Activated CD8-positive, alpha-beta memory T cell treated with anti-CD3 and anti-CD28 coated beads, Interleukin-2, amount 10 ng/mL, durations not matched to agents 7 days and 5 days (primary cell): ENCODE data around the gene DDX41. TPM values are rescaled to one million over a fixed set of nuclear protein-coding genes. Genes with fewer than 3 reads are reported as not detected.
A peak's percentile ranks its signal among the peaks of the same experiment; 100 is the strongest.

Experiments
- ATAC-seq: fragments of 150-1000 bp; cut with Tn5 transposase; one replicate; pipeline ENCODE4 v1.10.0; 2021; ENCODE audit warnings: moderate library complexity
- CTCF ChIA-PET: fragments of 350-600 bp; sonication (Branson Sonifier 250); formaldehyde crosslinking; loops from one replicate; lab custom pipeline; 2021; ENCODE audit warnings: antibody characterized with exemption; lab: Charles Lee
- DNase-seq: peaks from one replicate; pipeline ENCODE4 v3.0.0-alpha.2; 2020
- H3K27ac Mint-ChIP-seq: one replicate; pipeline ENCODE4 v1.8.0; 2021; ENCODE audit warnings: mild to moderate bottlenecking, mixed read lengths
- H3K27me3 Mint-ChIP-seq: one replicate; pipeline ENCODE4 v1.8.0; 2021; ENCODE audit warnings: mixed read lengths
- H3K36me3 Mint-ChIP-seq: one replicate; pipeline ENCODE4 v1.8.0; 2021; ENCODE audit warnings: mild to moderate bottlenecking, mixed read lengths
- H3K4me1 Mint-ChIP-seq: one replicate; pipeline ENCODE4 v1.8.0; 2021; ENCODE audit warnings: mixed read lengths
- H3K4me3 Mint-ChIP-seq: one replicate; pipeline ENCODE4 v1.8.0; 2021; ENCODE audit warnings: mild to moderate bottlenecking, moderate library complexity, mixed read lengths
- H3K9me3 Mint-ChIP-seq: one replicate; pipeline ENCODE4 v1.8.0; 2022; ENCODE audit warnings: low read depth, mixed read lengths
- total RNA-seq, 2 experiments: library from RNA; stranded (reverse); gene quantifications; one replicate each; pipeline ENCODE4 v1.2.3, GENCODE V29; 2021

DDX41 gene
- total RNA-seq, 2 experiments from 2014 or later = 126 to 130 TPM

GRCh38 chr5:177470759-177471536 lies 45.8 kb downstream of the DDX41 start:
- CTCF ChIA-PET = interaction anchor here (1.0 to 9.1 kb wide), 12 partner anchors 8 to 113 kb away, joined by 3 to 136 read pairs (median 6); partner anchors contain the start of genes PDLIM7, PRR7 and RGS14
- Mint-ChIP-seq H3K27me3 (no peaks in the 10 kb centered on the region), H3K9me3 (no peaks in the 10 kb centered on the region), H3K4me1 (peaks cover 45% of the 10 kb centered on the region), H3K36me3 (peaks cover 11% of the 10 kb centered on the region), H3K27ac (peak overlapping the region; percentile 91), H3K4me3 (peak overlapping the region; percentile 77)
- ATAC-seq = peak; percentile 0
- DNase-seq = no peak

- Mint-ChIP-seq H3K36me3 (peaks cover 19% of the 10 kb centered on the region), H3K4me1 (peaks cover 38% of the 10 kb centered on the region), H3K9me3 (no peaks in the 10 kb centered on the region), H3K4me3 (no peak overlapping the region), H3K27ac (peak overlapping the region; percentile 91), H3K27me3 (no peaks in the 10 kb centered on the region)
- DNase-seq (no peak), ATAC-seq (no peak)
- CTCF ChIA-PET = interaction anchor here (0.9 to 9.1 kb wide), 7 partner anchors 11 to 160 kb away, joined by 3 to 136 read pairs (median 6); partner anchors contain the start of gene PDLIM7
Measured at GRCh38 chr5:177469750-177470525, 46.8 kb downstream of the DDX41 start.

- H3K36me3 Mint-ChIP-seq = peaks cover 19% of the 10 kb centered on the region
- ATAC-seq (no peak), DNase-seq (no peak)
- no peak overlapping the region for H3K4me3 Mint-ChIP-seq
- no peaks in the 10 kb centered on the region for H3K9me3 Mint-ChIP-seq
- H3K27me3 Mint-ChIP-seq = no peaks in the 10 kb centered on the region
- CTCF ChIA-PET = interaction anchor here (0.9 to 9.1 kb wide), 6 partner anchors 11 to 159 kb away, joined by 3 to 136 read pairs (median 7); partner anchors contain the start of gene PDLIM7
- peaks cover 30% of the 10 kb centered on the region for H3K4me1 Mint-ChIP-seq
- peak overlapping the region; percentile 36 for H3K27ac Mint-ChIP-seq
Measured at GRCh38 chr5:177468685-177469628, 47.8 kb downstream of the DDX41 start.

GRCh38 chr5:177468329-177468684 lies 48.5 kb downstream of the DDX41 start:
- Mint-ChIP-seq H3K27me3 (no peaks in the 10 kb centered on the region), H3K27ac (peak overlapping the region; percentile 18)
- CTCF ChIA-PET = interaction anchor here (2.2 to 9.1 kb wide), 3 partner anchors 11 to 30 kb away, joined by 9 to 136 read pairs (median 53); partner anchors contain the start of gene PDLIM7

GRCh38 chr5:177467436-177467835 lies 49.3 kb downstream of the DDX41 start:
- CTCF ChIA-PET = interaction anchor here (1.1 to 6.2 kb wide), 2 partner anchors 13 to 77 kb away, joined by 4 to 53 read pairs; no protein-coding TSS in a partner anchor
- Mint-ChIP-seq H3K27me3 (no peaks in the 10 kb centered on the region), H3K27ac (no peak overlapping the region), H3K4me3 (no peak overlapping the region), H3K9me3 (no peaks in the 10 kb centered on the region), H3K36me3 (peaks cover 19% of the 10 kb centered on the region), H3K4me1 (peaks cover 41% of the 10 kb centered on the region)
- DNase-seq (no peak), ATAC-seq (no peak)

More at GRCh38 chr5:177468329-177468684, 48.5 kb downstream of the DDX41 start:
- H3K9me3 Mint-ChIP-seq = no peaks in the 10 kb centered on the region
- peaks cover 19% of the 10 kb centered on the region for H3K36me3 Mint-ChIP-seq
- ATAC-seq = no peak
- no peak for DNase-seq
- no peak overlapping the region for H3K4me3 Mint-ChIP-seq
- peaks cover 32% of the 10 kb centered on the region for H3K4me1 Mint-ChIP-seq

- Mint-ChIP-seq H3K4me3 (no peak overlapping the region), H3K27me3 (no peaks in the 10 kb centered on the region), H3K36me3 (peaks cover 19% of the 10 kb centered on the region), H3K4me1 (peaks cover 43% of the 10 kb centered on the region), H3K9me3 (no peaks in the 10 kb centered on the region), H3K27ac (no peak overlapping the region)
- ATAC-seq = no peak
- CTCF ChIA-PET = interaction anchor here (1.1 to 2.6 kb wide), 5 partner anchors 10 to 76 kb away, joined by 3 to 16 read pairs (median 6); no protein-coding TSS in a partner anchor
- DNase-seq = no peak
Measured at GRCh38 chr5:177466861-177467260, 49.9 kb downstream of the DDX41 start.

- no peak for DNase-seq
- peaks cover 23% of the 10 kb centered on the region for H3K36me3 Mint-ChIP-seq
- no peak overlapping the region for H3K27ac Mint-ChIP-seq
- no peaks in the 10 kb centered on the region for H3K27me3 Mint-ChIP-seq
- no peaks in the 10 kb centered on the region for H3K9me3 Mint-ChIP-seq
- H3K4me1 Mint-ChIP-seq = peaks cover 32% of the 10 kb centered on the region
- no peak overlapping the region for H3K4me3 Mint-ChIP-seq
- no peak for ATAC-seq
- CTCF ChIA-PET = interaction anchor here (1.1 to 2.6 kb wide), 4 partner anchors 8 to 76 kb away, joined by 4 to 16 read pairs (median 9); no protein-coding TSS in a partner anchor
Measured at GRCh38 chr5:177465044-177465443, 51.7 kb downstream of the DDX41 start.

- peaks cover 21% of the 10 kb centered on the region for H3K36me3 Mint-ChIP-seq
- H3K4me3 Mint-ChIP-seq = no peak overlapping the region
- H3K9me3 Mint-ChIP-seq = no peaks in the 10 kb centered on the region
- H3K27ac Mint-ChIP-seq = peak overlapping the region; percentile 84
- peaks cover 32% of the 10 kb centered on the region for H3K4me1 Mint-ChIP-seq
- ATAC-seq (peak; percentile 17), DNase-seq (peak; percentile 59)
- H3K27me3 Mint-ChIP-seq = no peaks in the 10 kb centered on the region
- CTCF ChIA-PET = interaction anchor here (0.9 to 13.4 kb wide), 5 partner anchors 10 to 59 kb away, joined by 3 to 193 read pairs (median 9); partner anchors contain the start of gene PDLIM7
Measured at GRCh38 chr5:177462021-177462670, 54.6 kb downstream of the DDX41 start.

Other genes with a start within 250 kb of the DDX41 start
- gene RAB24, start 213.2 kb downstream of the DDX41 start, total RNA-seq = 10 to 100 TPM; 40.5 to 50.8 TPM
- gene PRELID1, start 213.2 kb downstream of the DDX41 start, total RNA-seq = 100 to 1,000 TPM; 173 to 228 TPM
- 100 to 1,000 TPM in 1 of 2 experiments, 10 to 100 TPM in 1; 60.2 to 117 TPM for gene MXD3, start 205.1 kb downstream of the DDX41 start, total RNA-seq
- gene LMAN2, start 165.3 kb downstream of the DDX41 start, total RNA-seq = 100 to 1,000 TPM; 133 to 140 TPM
- 10 to 100 TPM; 52.3 to 93.0 TPM for gene RGS14, start 159.0 kb downstream of the DDX41 start, total RNA-seq
- under 1 TPM; 0.19 to 0.85 TPM for gene SLC34A1, start 132.5 kb downstream of the DDX41 start, total RNA-seq
- not detected for gene PFN3, start 116.3 kb downstream of the DDX41 start, total RNA-seq
- 1 to 10 TPM; 1.3 to 2.2 TPM for gene F12, start 107.4 kb downstream of the DDX41 start, total RNA-seq
- 100 to 1,000 TPM; 112 to 159 TPM for gene GRK6, start 90.3 kb downstream of the DDX41 start, total RNA-seq
- gene PRR7, start 70.1 kb downstream of the DDX41 start, total RNA-seq = 1 to 10 TPM; 3.1 to 5.3 TPM
- 100 to 1,000 TPM in 1 of 2 experiments, 10 to 100 TPM in 1; 81.5 to 128 TPM for gene DBN1, start 43.3 kb downstream of the DDX41 start, total RNA-seq
- 10 to 100 TPM; 72.9 to 81.2 TPM for gene PDLIM7, start 19.4 kb downstream of the DDX41 start, total RNA-seq
- gene DOK3, start 7.1 kb downstream of the DDX41 start, total RNA-seq = 1 to 10 TPM; 3.3 to 5.7 TPM
- 100 to 1,000 TPM in 1 of 2 experiments, 10 to 100 TPM in 1; 77.5 to 116 TPM for gene FAM193B, start 37.6 kb upstream of the DDX41 start, total RNA-seq
- 100 to 1,000 TPM in 1 of 2 experiments, 10 to 100 TPM in 1; 99.9 to 111 TPM for gene TMED9, start 75.2 kb upstream of the DDX41 start, total RNA-seq
- 10 to 100 TPM; 16.8 to 17.2 TPM for gene B4GALT7, start 83.2 kb upstream of the DDX41 start, total RNA-seq